ENCODE data around the gene PRR20D.
"Not testable (repeated sequence)": the region's sequence is repeated elsewhere in the genome, so short reads cannot be mapped to it uniquely, and the experiment has no call there.

The PRR20D gene

GRCh38 chr13:57160332-57160731, at the start of gene PRR20D:
Gene PRR20D, plus strand, starts transcription at chr13:57160632. Its CDS starts 387 bp downstream, at chr13:57161019.
- in situ Hi-C loops (cut with MboI; ENCODE audit: low sequenced_read_pairs): not testable (repeated sequence)

GRCh38 chr13:57114945-57115344, 45.5 kb upstream of the PRR20D start:
- in situ Hi-C loops (cut with MboI; ENCODE audit: low sequenced_read_pairs): no loop called here

GRCh38 chr13:57123681-57124080, 36.8 kb upstream of the PRR20D start:
- in situ Hi-C loops (cut with MboI; ENCODE audit: low sequenced_read_pairs): no loop called here

GRCh38 chr13:57128909-57129308, 31.5 kb upstream of the PRR20D start:
- in situ Hi-C loops (cut with MboI; ENCODE audit: low sequenced_read_pairs): no loop called here

GRCh38 chr13:57136093-57136492, 24.3 kb upstream of the PRR20D start:
- in situ Hi-C loops (cut with MboI; ENCODE audit: low sequenced_read_pairs): no loop called here

- in situ Hi-C loops (cut with MboI; ENCODE audit: low sequenced_read_pairs): no loop called here
Observed at GRCh38 chr13:57137585-57137984, 22.8 kb upstream of the PRR20D start.

GRCh38 chr13:57138988-57139387, 21.4 kb upstream of the PRR20D start:
- in situ Hi-C loops (cut with MboI; ENCODE audit: low sequenced_read_pairs): no loop called here

- in situ Hi-C loops (cut with MboI; ENCODE audit: low sequenced_read_pairs): not testable (repeated sequence)
Observed at GRCh38 chr13:57139781-57140180, 20.7 kb upstream of the PRR20D start.

GRCh38 chr13:57140235-57140968, 20.0 kb upstream of the PRR20D start, which contains the start of gene PRR20A:
Gene PRR20A, plus strand, starts transcription at chr13:57140918. Its CDS starts 387 bp downstream, at chr13:57141305.
- in situ Hi-C loops (cut with MboI; ENCODE audit: low sequenced_read_pairs): not testable (repeated sequence)

- in situ Hi-C loops (cut with MboI; ENCODE audit: low sequenced_read_pairs): not testable (repeated sequence)
Observed at GRCh38 chr13:57147188-57147587, 13.2 kb upstream of the PRR20D start, which contains the start of gene PRR20B. Gene PRR20B, plus strand, starts transcription at chr13:57147488. Its CDS starts 387 bp downstream, at chr13:57147875.

- in situ Hi-C loops (cut with MboI; ENCODE audit: low sequenced_read_pairs): not testable (repeated sequence)
Observed at GRCh38 chr13:57148106-57148505, 12.3 kb upstream of the PRR20D start.

- in situ Hi-C loops (cut with MboI; ENCODE audit: low sequenced_read_pairs): not testable (repeated sequence)
Observed at GRCh38 chr13:57153761-57154160, 6.7 kb upstream of the PRR20D start, which contains the start of gene PRR20C. Gene PRR20C, plus strand, starts transcription at chr13:57154061. Its CDS starts 387 bp downstream, at chr13:57154448.

GRCh38 chr13:57166897-57167296, 6.5 kb downstream of the PRR20D start, which contains the start of gene PRR20E:
Gene PRR20E, plus strand, starts transcription at chr13:57167197. Its CDS starts 387 bp downstream, at chr13:57167584.
- in situ Hi-C loops (cut with MboI; ENCODE audit: low sequenced_read_pairs): not testable (repeated sequence)

GRCh38 chr13:57191667-57192066, 31.2 kb downstream of the PRR20D start:
- in situ Hi-C loops (cut with MboI; ENCODE audit: low sequenced_read_pairs): no loop called here

GRCh38 chr13:57212989-57213388, 52.6 kb downstream of the PRR20D start:
- in situ Hi-C loops (cut with MboI; ENCODE audit: low sequenced_read_pairs): no loop called here

All from hTERT RPE-1 (cell line).